Stimulated activated CD8-positive, alpha-beta memory T cell treated with anti-CD3 and anti-CD28 coated beads, Interleukin-15, amount 100 ng/mL, for 4 hours (primary cell): Measurements from ENCODE around the gene LEO1.

Source experiments
- DNase-seq, 2 donors: peaks; one replicate each; pipeline ENCODE4 v3.0.0-alpha.2; 2020; ENCODE audit warnings: low read depth in 2 of 2

The LEO1 gene

GRCh38 chr15:51971375-51972133 lies at the start of gene LEO1:
TSS of gene LEO1 (minus strand) at chr15:51971778. CDS start at chr15:51971745, 33 bp downstream.
- peak; percentile 70 to 82 for DNase-seq

- peak; percentile 35 to 67 for DNase-seq
Measured at GRCh38 chr15:52021128-52021671, 49.6 kb upstream of the LEO1 start.

- DNase-seq, result no peak
Measured at GRCh38 chr15:52020221-52021085, 48.9 kb upstream of the LEO1 start.

- DNase-seq, result peak; percentile 23 to 44
Measured at GRCh38 chr15:52019394-52020220, 48.0 kb upstream of the LEO1 start.

GRCh38 chr15:52018693-52019393 lies 47.3 kb upstream of the LEO1 start, which contains the start of gene MAPK6:
TSS of gene MAPK6 (plus strand) at chr15:52019219. CDS start at chr15:52046461, 27,242 bp downstream.
- DNase-seq, result peak; percentile 86 to 93

GRCh38 chr15:52018244-52018643 lies 46.7 kb upstream of the LEO1 start:
- DNase-seq, result no peak

GRCh38 chr15:52016316-52016715 lies 44.7 kb upstream of the LEO1 start:
- DNase-seq, result no peak

GRCh38 chr15:52014616-52015015 lies 43.0 kb upstream of the LEO1 start:
- no peak for DNase-seq

- no peak for DNase-seq
Measured at GRCh38 chr15:52013151-52013791, 41.7 kb upstream of the LEO1 start.

- DNase-seq, result no peak
Measured at GRCh38 chr15:52012210-52012609, 40.6 kb upstream of the LEO1 start.

GRCh38 chr15:52011711-52012144 lies 40.1 kb upstream of the LEO1 start:
- no peak for DNase-seq

GRCh38 chr15:52010633-52011595 lies 39.3 kb upstream of the LEO1 start:
- DNase-seq, result no peak

- no peak for DNase-seq
Measured at GRCh38 chr15:52008698-52009434, 37.3 kb upstream of the LEO1 start.

- no peak for DNase-seq
Measured at GRCh38 chr15:52008359-52008697, 36.8 kb upstream of the LEO1 start.

- no peak for DNase-seq
Measured at GRCh38 chr15:52006702-52007340, 35.2 kb upstream of the LEO1 start.

- DNase-seq, result no peak
Measured at GRCh38 chr15:52005748-52006701, 34.4 kb upstream of the LEO1 start.

- no peak for DNase-seq
Measured at GRCh38 chr15:52004806-52005205, 33.2 kb upstream of the LEO1 start.
